Rectal smooth muscle tissue (tissue), 1 donor: ENCODE results near the gene ZC3H8.

Experiments
- H3K27ac ChIP-seq: one replicate; pipeline ENCODE4 v1.7.0; 2013; ENCODE audit warnings: low read depth, low read length, inconsistent platforms
- H3K27me3 ChIP-seq: one replicate; pipeline ENCODE4 v1.7.0; 2013; ENCODE audit warnings: low read length; ENCODE audit not compliant: control insufficient read depth, insufficient read depth
- H3K36me3 ChIP-seq: one replicate; pipeline ENCODE4 v1.7.0; 2013; ENCODE audit warnings: low read length; ENCODE audit not compliant: control insufficient read depth, insufficient read depth
- H3K4me1 ChIP-seq: one replicate; pipeline ENCODE4 v1.7.0; 2013; ENCODE audit warnings: low read length; ENCODE audit not compliant: control insufficient read depth, insufficient read depth
- H3K4me3 ChIP-seq: one replicate; pipeline ENCODE4 v1.7.0; 2013; ENCODE audit warnings: low read length
- H3K9ac ChIP-seq: one replicate; pipeline ENCODE4 v1.7.0; 2013; ENCODE audit warnings: low read length

The ZC3H8 gene

DNA sequence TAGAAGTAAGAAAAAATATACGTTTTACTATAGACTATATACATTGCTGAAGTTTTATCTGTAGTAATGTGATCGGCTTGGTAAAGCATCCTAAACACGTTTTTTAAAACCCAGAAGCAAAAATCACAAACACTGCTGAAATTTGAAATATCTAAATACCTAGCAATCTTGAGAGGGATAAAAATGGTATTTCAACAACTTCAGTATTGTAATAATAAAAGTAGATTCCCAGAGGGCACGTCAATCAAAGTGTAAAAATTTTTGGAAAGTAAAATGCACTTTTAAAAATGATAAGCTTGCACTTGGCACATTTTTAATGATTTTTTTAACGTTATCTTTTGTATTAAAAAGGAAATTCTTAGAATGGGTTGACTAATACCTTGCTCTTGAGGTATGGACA, 22.1 kb upstream of the ZC3H8 start:
- Histone ChIP-seq H3K4me1 (no peaks in the 10 kb centered on the region), H3K27me3 (no peaks in the 10 kb centered on the region), H3K4me3 (no peak overlapping the region), H3K9ac (no peak overlapping the region), H3K27ac (no peak overlapping the region), H3K36me3 (no peaks in the 10 kb centered on the region)

DNA sequence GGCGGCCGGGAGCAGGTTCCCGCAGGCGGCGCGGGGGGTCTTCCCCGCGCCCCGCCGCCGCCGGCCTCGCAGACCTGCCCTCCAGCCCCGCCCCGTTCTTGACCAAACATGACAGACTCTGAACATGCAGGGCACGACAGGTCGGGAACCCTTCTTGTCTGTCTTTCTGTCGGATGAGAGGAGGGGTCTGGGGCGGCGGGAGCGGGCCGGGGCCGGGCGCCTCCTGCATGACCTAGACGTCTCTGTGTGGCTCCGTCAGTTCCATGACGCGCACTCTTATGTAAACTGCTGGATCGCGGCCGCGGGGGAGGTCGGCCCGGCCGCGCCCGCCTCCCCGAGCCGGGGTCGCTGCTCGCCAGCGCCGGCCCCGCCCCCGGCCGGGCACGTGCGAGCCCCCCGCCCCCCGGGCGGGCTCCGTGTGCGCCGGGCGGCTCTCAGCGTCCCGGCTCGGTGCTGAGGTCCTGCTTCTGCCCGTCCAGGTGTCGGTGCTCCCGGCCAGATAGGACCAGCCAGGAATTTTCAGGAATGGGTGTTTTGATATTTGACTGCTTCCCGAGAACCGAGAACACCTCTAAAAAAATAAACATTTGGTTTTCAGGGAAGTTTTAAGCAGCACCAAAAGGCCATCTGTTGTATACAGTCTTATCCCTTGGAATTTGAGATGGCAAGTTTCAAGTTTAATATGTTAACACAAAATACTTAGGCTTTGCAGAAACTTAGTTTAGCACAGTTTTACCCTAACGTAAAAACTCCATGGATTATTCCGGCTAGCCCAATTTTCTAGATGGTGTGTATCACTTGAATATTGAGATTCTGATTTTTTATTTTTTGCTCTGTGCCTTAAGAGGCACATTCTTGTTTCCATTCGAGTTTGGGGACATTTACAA, 21.3 kb upstream of the ZC3H8 start:
- Histone ChIP-seq H3K36me3 (no peaks in the 10 kb centered on the region), H3K4me1 (no peaks in the 10 kb centered on the region), H3K9ac (peak overlapping the region; percentile 94), H3K27me3 (no peaks in the 10 kb centered on the region), H3K4me3 (peak overlapping the region; percentile 93), H3K27ac (peak overlapping the region; percentile 100)

DNA sequence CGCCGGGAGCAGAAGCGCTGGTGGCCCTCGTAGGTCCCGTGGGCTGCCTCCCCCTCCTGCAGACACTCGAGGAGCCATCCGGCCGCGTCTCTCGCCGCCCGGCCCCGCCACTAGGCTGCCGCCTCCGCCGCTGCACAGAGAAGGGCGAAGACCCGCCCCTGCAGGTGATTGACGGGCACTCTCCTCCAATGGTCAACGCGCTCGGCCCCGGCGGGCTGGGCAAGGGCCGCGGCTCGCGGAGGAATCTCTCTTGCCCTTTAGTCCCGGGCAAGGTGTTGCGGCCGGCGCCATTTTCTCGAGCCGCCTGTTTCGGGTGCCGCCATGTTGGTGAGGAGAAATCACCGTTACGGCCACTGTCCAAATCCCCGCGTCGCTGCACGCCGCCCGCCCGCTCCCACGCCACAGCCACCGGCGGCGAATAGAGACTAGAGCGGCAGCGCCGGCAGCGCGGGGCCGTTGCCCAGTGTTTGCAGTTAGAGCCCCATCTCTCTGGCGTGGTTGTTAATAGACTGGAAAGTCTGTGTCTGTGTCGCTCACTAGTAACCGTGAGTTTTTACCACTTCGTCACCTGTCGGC, 20.6 kb upstream of the ZC3H8 start, which contains the start of gene ZC3H6:
TSS of gene ZC3H6 (plus strand) at position 287 of the 576 bp plus-strand sequence. CDS start 398 bp downstream, outside the sequence.
- Histone ChIP-seq H3K27ac (peak within 1 kb of the TSS; percentile 100), H3K27me3 (no peaks in the 10 kb centered on the region), H3K9ac (peak within 1 kb of the TSS; percentile 94), H3K36me3 (no peaks in the 10 kb centered on the region), H3K4me3 (peak within 1 kb of the TSS; percentile 93), H3K4me1 (no peaks in the 10 kb centered on the region)

GRCh38 chr2:112273349-112273748, 18.5 kb upstream of the ZC3H8 start:
- no peak overlapping the region for H3K4me3 ChIP-seq
- H3K27ac ChIP-seq = no peak overlapping the region
- H3K27me3 ChIP-seq = no peaks in the 10 kb centered on the region
- H3K9ac ChIP-seq = no peak overlapping the region
- no peaks in the 10 kb centered on the region for H3K4me1 ChIP-seq
- H3K36me3 ChIP-seq = no peaks in the 10 kb centered on the region

- Histone ChIP-seq H3K27me3 (no peaks in the 10 kb centered on the region), H3K27ac (no peak overlapping the region), H3K9ac (no peak overlapping the region), H3K36me3 (no peaks in the 10 kb centered on the region), H3K4me1 (no peaks in the 10 kb centered on the region), H3K4me3 (no peak overlapping the region)
These were observed 17.8 kb upstream of the ZC3H8 start for GRCh38 chr2:112272669-112273068.

DNA sequence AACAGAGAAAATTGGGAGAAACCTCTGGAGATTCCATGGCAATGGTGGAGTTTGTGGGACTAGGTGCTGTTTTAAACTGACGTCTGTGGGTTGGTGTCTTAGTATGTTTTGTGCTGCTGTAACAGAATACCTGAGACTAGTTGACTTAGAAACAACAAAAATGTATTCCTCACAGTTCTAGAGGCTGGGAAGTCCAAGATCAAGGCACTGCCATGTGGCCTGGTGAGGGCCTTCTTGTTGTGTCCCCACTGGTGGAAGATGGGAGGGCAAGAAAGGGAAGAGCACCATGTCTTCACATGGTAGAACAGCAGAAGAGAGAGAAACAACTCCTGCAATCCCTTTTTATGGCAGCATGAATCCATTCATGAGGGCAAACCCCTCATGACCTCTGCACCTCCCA, 13.7 kb upstream of the ZC3H8 start:
- Histone ChIP-seq H3K9ac (no peak overlapping the region), H3K4me1 (no peaks in the 10 kb centered on the region), H3K4me3 (no peak overlapping the region), H3K27me3 (no peaks in the 10 kb centered on the region), H3K36me3 (no peaks in the 10 kb centered on the region), H3K27ac (no peak overlapping the region)

- Histone ChIP-seq H3K27ac (no peak overlapping the region), H3K4me3 (no peak overlapping the region), H3K36me3 (no peaks in the 10 kb centered on the region), H3K4me1 (no peaks in the 10 kb centered on the region), H3K9ac (no peak overlapping the region), H3K27me3 (no peaks in the 10 kb centered on the region)
These were observed 8.0 kb upstream of the ZC3H8 start for GRCh38 chr2:112262876-112263275.

- H3K36me3 ChIP-seq = no peaks in the 10 kb centered on the region
- H3K27ac ChIP-seq = no peak overlapping the region
- H3K27me3 ChIP-seq = no peaks in the 10 kb centered on the region
- no peak overlapping the region for H3K9ac ChIP-seq
- H3K4me3 ChIP-seq = no peak overlapping the region
- H3K4me1 ChIP-seq = no peaks in the 10 kb centered on the region
These were observed 5.4 kb upstream of the ZC3H8 start for GRCh38 chr2:112260295-112260625.

DNA sequence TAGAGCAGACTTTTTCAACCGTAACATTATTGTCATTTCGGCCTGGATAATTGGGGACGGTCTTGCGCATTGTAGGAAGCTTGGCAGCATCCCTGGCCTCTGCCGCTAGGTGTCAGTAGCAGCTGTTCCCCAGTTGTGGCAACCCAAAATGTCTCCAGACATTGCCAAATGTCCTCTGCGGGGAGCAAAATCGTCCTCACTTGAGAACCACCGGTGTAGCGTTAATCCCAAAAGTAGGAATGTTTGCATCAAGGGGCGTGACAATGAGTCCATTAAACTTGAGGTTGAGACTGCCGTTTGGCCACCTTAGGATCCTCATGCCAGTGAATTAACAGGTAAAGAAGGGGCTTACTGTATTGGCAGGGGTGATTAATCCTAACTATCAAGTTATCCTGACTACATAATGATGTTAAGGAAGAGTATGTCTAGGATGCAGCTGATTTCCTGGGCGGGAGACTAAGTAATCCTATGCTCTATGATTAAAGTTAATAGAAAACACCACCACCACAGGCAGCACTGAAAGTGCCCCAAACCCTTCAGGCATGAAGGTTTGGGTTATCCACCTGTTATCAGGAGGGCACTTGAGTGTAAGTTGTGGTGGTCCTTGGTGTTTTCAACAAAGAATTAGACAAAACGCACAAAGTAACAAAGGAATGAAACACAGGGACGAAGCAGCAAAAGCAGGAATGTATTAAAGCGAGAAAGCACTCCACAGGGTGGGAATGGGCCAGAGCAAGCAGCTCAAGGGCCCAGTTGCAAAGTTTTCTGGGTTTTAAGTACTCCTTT, 4.9 kb upstream of the ZC3H8 start:
- no peaks in the 10 kb centered on the region for H3K36me3 ChIP-seq
- H3K4me3 ChIP-seq = peak overlapping the region; percentile 34
- H3K9ac ChIP-seq = no peak overlapping the region
- H3K27ac ChIP-seq = no peak overlapping the region
- H3K4me1 ChIP-seq = no peaks in the 10 kb centered on the region
- no peaks in the 10 kb centered on the region for H3K27me3 ChIP-seq

DNA sequence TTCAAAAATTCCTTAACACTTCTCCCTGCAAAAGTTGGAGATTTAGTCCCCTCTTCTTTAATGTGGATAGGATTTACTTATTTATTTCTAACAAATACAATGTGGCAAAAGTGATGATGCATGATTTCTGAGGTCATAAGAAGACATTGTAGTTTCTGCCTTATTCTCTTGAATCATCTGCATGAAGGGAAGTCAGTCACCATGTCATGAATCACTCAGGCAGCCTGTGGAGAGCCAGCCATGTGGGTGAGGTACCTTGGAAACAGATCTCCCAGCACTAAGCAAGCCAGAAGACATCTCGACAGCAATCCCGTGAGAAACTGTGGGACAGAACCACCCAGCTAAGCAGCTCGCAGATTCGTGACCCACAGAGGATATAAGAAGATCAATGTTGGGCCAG, 2.7 kb upstream of the ZC3H8 start:
- no peaks in the 10 kb centered on the region for H3K4me1 ChIP-seq
- no peak overlapping the region for H3K27ac ChIP-seq
- no peak overlapping the region for H3K9ac ChIP-seq

GRCh38 chr2:112256654-112257053, 1.8 kb upstream of the ZC3H8 start:
- Histone ChIP-seq H3K9ac (no peak overlapping the region), H3K27ac (no peak overlapping the region), H3K36me3 (no peaks in the 10 kb centered on the region), H3K4me1 (no peaks in the 10 kb centered on the region), H3K4me3 (no peak overlapping the region), H3K27me3 (no peaks in the 10 kb centered on the region)

More for the DNA sequence above, 2.7 kb upstream of the ZC3H8 start:
- Histone ChIP-seq H3K27me3 (no peaks in the 10 kb centered on the region), H3K4me3 (no peak overlapping the region), H3K36me3 (no peaks in the 10 kb centered on the region)

GRCh38 chr2:112255875-112256274, 1.0 kb upstream of the ZC3H8 start:
- Histone ChIP-seq H3K27ac (no peak overlapping the region), H3K4me1 (no peaks in the 10 kb centered on the region), H3K4me3 (no peak overlapping the region), H3K27me3 (no peaks in the 10 kb centered on the region), H3K9ac (no peak overlapping the region), H3K36me3 (no peaks in the 10 kb centered on the region)
